ENCODE data around the gene AGA. TPM values are rescaled to one million over a fixed set of nuclear protein-coding genes. Genes with fewer than 3 reads are reported as not detected.

AGA gene
- total and polyA plus RNA-seq, 5 donors from 2014 or later = 19.6 to 51.5 (median 22.8) TPM

- H3K4me1 Mint-ChIP-seq = no peaks in the 10 kb centered on the region
Measured at GRCh38 chr4:177413656-177414055, 28.6 kb downstream of the AGA start.

GRCh38 chr4:177413076-177413475 lies 29.2 kb downstream of the AGA start:
- no peak for ATAC-seq (ENCODE audit: low read depth in 2 of 2)
- Mint-ChIP-seq H3K27ac (no peak overlapping the region), H3K27me3 (no peaks in the 10 kb centered on the region), H3K4me1 (no peaks in the 10 kb centered on the region), H3K36me3 (no peaks in the 10 kb centered on the region), H3K4me3 (no peak overlapping the region), H3K9me3 (peaks cover 0 to 4% (median 0%) of the 10 kb centered on the region in 7 donors)
- Histone ChIP-seq H3K36me3 (ENCODE audit: control insufficient read depth, insufficient read depth, low read length) (no peaks in the 10 kb centered on the region), H3K4me3 (ENCODE audit: low read depth, low read length) (no peak overlapping the region), H3K4me1 (ENCODE audit: control insufficient read depth, insufficient read depth, low read length, poor library complexity, severe bottlenecking) (no peaks in the 10 kb centered on the region), H3K27ac (ENCODE audit: insufficient read depth, low read length, poor library complexity, severe bottlenecking) (no peak overlapping the region), H3K9me3 (ENCODE audit: control insufficient read depth in 2 of 2, low read length in 2 of 2) (no peaks in the 10 kb centered on the region), H3K27me3 (ENCODE audit: control insufficient read depth, insufficient read depth, low read length) (no peaks in the 10 kb centered on the region)
- no peak for DNase-seq

More at GRCh38 chr4:177413656-177414055, 28.6 kb downstream of the AGA start:
- no peaks in the 10 kb centered on the region for H3K4me1 ChIP-seq (ENCODE audit: control insufficient read depth, insufficient read depth, low read length, poor library complexity, severe bottlenecking)
- DNase-seq (no peak), ATAC-seq (ENCODE audit: low read depth in 2 of 2) (no peak)
- Mint-ChIP-seq H3K4me3 (no peak overlapping the region), H3K27me3 (peaks cover 3% of the 10 kb centered on the region), H3K27ac (no peak overlapping the region), H3K9me3 (peaks cover 0 to 4% (median 0%) of the 10 kb centered on the region in 7 donors), H3K36me3 (no peaks in the 10 kb centered on the region)
- H3K27ac ChIP-seq (ENCODE audit: insufficient read depth, low read length, poor library complexity, severe bottlenecking) = no peak overlapping the region
- no peaks in the 10 kb centered on the region for H3K9me3 ChIP-seq (ENCODE audit: control insufficient read depth in 2 of 2, low read length in 2 of 2)
- no peaks in the 10 kb centered on the region for H3K27me3 ChIP-seq (ENCODE audit: control insufficient read depth, insufficient read depth, low read length)
- no peaks in the 10 kb centered on the region for H3K36me3 ChIP-seq (ENCODE audit: control insufficient read depth, insufficient read depth, low read length)
- no peak overlapping the region for H3K4me3 ChIP-seq (ENCODE audit: low read depth, low read length)

GRCh38 chr4:177411996-177412395 lies 30.2 kb downstream of the AGA start:
- Histone ChIP-seq H3K36me3 (ENCODE audit: control insufficient read depth, insufficient read depth, low read length) (no peaks in the 10 kb centered on the region), H3K9me3 (ENCODE audit: control insufficient read depth in 2 of 2, low read length in 2 of 2) (no peaks in the 10 kb centered on the region), H3K4me3 (ENCODE audit: low read depth, low read length) (no peak overlapping the region), H3K27me3 (ENCODE audit: control insufficient read depth, insufficient read depth, low read length) (no peaks in the 10 kb centered on the region), H3K4me1 (ENCODE audit: control insufficient read depth, insufficient read depth, low read length, poor library complexity, severe bottlenecking) (no peaks in the 10 kb centered on the region), H3K27ac (ENCODE audit: insufficient read depth, low read length, poor library complexity, severe bottlenecking) (no peak overlapping the region)
- Mint-ChIP-seq H3K4me1 (no peaks in the 10 kb centered on the region), H3K36me3 (no peaks in the 10 kb centered on the region), H3K4me3 (no peak overlapping the region), H3K9me3 (peaks cover 0 to 4% (median 0%) of the 10 kb centered on the region in 7 donors), H3K27me3 (no peaks in the 10 kb centered on the region), H3K27ac (no peak overlapping the region)
- DNase-seq = no peak
- no peak for ATAC-seq (ENCODE audit: low read depth in 2 of 2)

- H3K4me1 ChIP-seq (ENCODE audit: control insufficient read depth, insufficient read depth, low read length, poor library complexity, severe bottlenecking) = no peaks in the 10 kb centered on the region
- no peaks in the 10 kb centered on the region for H3K36me3 ChIP-seq (ENCODE audit: control insufficient read depth, insufficient read depth, low read length)
- Mint-ChIP-seq H3K4me1 (no peaks in the 10 kb centered on the region), H3K4me3 (no peak overlapping the region), H3K27me3 (peaks cover under 1% of the 10 kb centered on the region), H3K9me3 (peaks cover 0 to 1% (median 0%) of the 10 kb centered on the region in 7 donors), H3K27ac (no peak overlapping the region), H3K36me3 (no peaks in the 10 kb centered on the region)
- ATAC-seq (ENCODE audit: low read depth in 2 of 2) (no peak), DNase-seq (no peak)
- no peaks in the 10 kb centered on the region for H3K9me3 ChIP-seq (ENCODE audit: control insufficient read depth in 2 of 2, low read length in 2 of 2)
- H3K27ac ChIP-seq (ENCODE audit: insufficient read depth, low read length, poor library complexity, severe bottlenecking) = no peak overlapping the region
- no peaks in the 10 kb centered on the region for H3K27me3 ChIP-seq (ENCODE audit: control insufficient read depth, insufficient read depth, low read length)
- no peak overlapping the region for H3K4me3 ChIP-seq (ENCODE audit: low read depth, low read length)
Measured at GRCh38 chr4:177410566-177410965, 31.7 kb downstream of the AGA start.

- H3K4me3 Mint-ChIP-seq = no peak overlapping the region
- Histone ChIP-seq H3K36me3 (ENCODE audit: control insufficient read depth, insufficient read depth, low read length) (no peaks in the 10 kb centered on the region), H3K27ac (ENCODE audit: insufficient read depth, low read length, poor library complexity, severe bottlenecking) (no peak overlapping the region), H3K27me3 (ENCODE audit: control insufficient read depth, insufficient read depth, low read length) (peaks cover 2% of the 10 kb centered on the region), H3K9me3 (ENCODE audit: control insufficient read depth in 2 of 2, low read length in 2 of 2) (no peaks in the 10 kb centered on the region), H3K4me1 (ENCODE audit: control insufficient read depth, insufficient read depth, low read length, poor library complexity, severe bottlenecking) (no peaks in the 10 kb centered on the region), H3K4me3 (ENCODE audit: low read depth, low read length) (no peak overlapping the region)
- H3K4me1 Mint-ChIP-seq = no peaks in the 10 kb centered on the region
- peaks cover 14% of the 10 kb centered on the region for H3K27me3 Mint-ChIP-seq
- peaks cover 0 to 1% (median 0%) of the 10 kb centered on the region in 7 donors for H3K9me3 Mint-ChIP-seq
- no peak overlapping the region for H3K27ac Mint-ChIP-seq
- DNase-seq (no peak), ATAC-seq (ENCODE audit: low read depth in 2 of 2) (no peak)
- H3K36me3 Mint-ChIP-seq = no peaks in the 10 kb centered on the region
Measured at GRCh38 chr4:177408023-177408422, 34.2 kb downstream of the AGA start.

- Mint-ChIP-seq H3K27me3 (peaks cover 18% of the 10 kb centered on the region), H3K4me1 (peaks cover 8 to 19% (median 9%) of the 10 kb centered on the region in 4 donors), H3K36me3 (no peaks in the 10 kb centered on the region), H3K4me3 (no peak overlapping the region), H3K9me3 (peaks cover 0 to 1% (median 0%) of the 10 kb centered on the region in 7 donors), H3K27ac (no peak overlapping the region)
- H3K27me3 ChIP-seq (ENCODE audit: control insufficient read depth, insufficient read depth, low read length) = peaks cover 2% of the 10 kb centered on the region
- H3K36me3 ChIP-seq (ENCODE audit: control insufficient read depth, insufficient read depth, low read length) = no peaks in the 10 kb centered on the region
- no peak overlapping the region for H3K27ac ChIP-seq (ENCODE audit: insufficient read depth, low read length, poor library complexity, severe bottlenecking)
- no peaks in the 10 kb centered on the region for H3K9me3 ChIP-seq (ENCODE audit: control insufficient read depth in 2 of 2, low read length in 2 of 2)
- ATAC-seq (ENCODE audit: low read depth in 2 of 2) (no peak), DNase-seq (no peak)
- H3K4me3 ChIP-seq (ENCODE audit: low read depth, low read length) = no peak overlapping the region
- H3K4me1 ChIP-seq (ENCODE audit: control insufficient read depth, insufficient read depth, low read length, poor library complexity, severe bottlenecking) = peaks cover 9% of the 10 kb centered on the region
Measured at GRCh38 chr4:177405508-177405907, 36.7 kb downstream of the AGA start.

GRCh38 chr4:177404986-177405385 lies 37.3 kb downstream of the AGA start:
- H3K4me3 Mint-ChIP-seq = no peak overlapping the region
- peaks cover 18% of the 10 kb centered on the region for H3K27me3 Mint-ChIP-seq
- DNase-seq = no peak
- H3K4me3 ChIP-seq (ENCODE audit: low read depth, low read length) = no peak overlapping the region
- peaks cover 0 to 1% (median 0%) of the 10 kb centered on the region in 7 donors for H3K9me3 Mint-ChIP-seq
- H3K36me3 ChIP-seq (ENCODE audit: control insufficient read depth, insufficient read depth, low read length) = no peaks in the 10 kb centered on the region
- H3K36me3 Mint-ChIP-seq = no peaks in the 10 kb centered on the region
- peaks cover 9% of the 10 kb centered on the region for H3K4me1 ChIP-seq (ENCODE audit: control insufficient read depth, insufficient read depth, low read length, poor library complexity, severe bottlenecking)
- H3K27ac Mint-ChIP-seq = no peak overlapping the region
- ATAC-seq (ENCODE audit: low read depth in 2 of 2) = no peak
- no peak overlapping the region for H3K27ac ChIP-seq (ENCODE audit: insufficient read depth, low read length, poor library complexity, severe bottlenecking)
- H3K4me1 Mint-ChIP-seq = peaks cover 8 to 22% (median 10%) of the 10 kb centered on the region in 4 donors
- peaks cover 2% of the 10 kb centered on the region for H3K27me3 ChIP-seq (ENCODE audit: control insufficient read depth, insufficient read depth, low read length)
- H3K9me3 ChIP-seq (ENCODE audit: control insufficient read depth in 2 of 2, low read length in 2 of 2) = no peaks in the 10 kb centered on the region

GRCh38 chr4:177404342-177404741 lies 37.9 kb downstream of the AGA start:
- DNase-seq = no peak
- Mint-ChIP-seq H3K27me3 (peaks cover 18% of the 10 kb centered on the region), H3K27ac (no peak overlapping the region), H3K36me3 (no peaks in the 10 kb centered on the region), H3K4me1 (peaks cover 8 to 22% (median 11%) of the 10 kb centered on the region in 4 donors), H3K4me3 (no peak overlapping the region), H3K9me3 (no peaks in the 10 kb centered on the region)
- no peak overlapping the region for H3K4me3 ChIP-seq (ENCODE audit: low read depth, low read length)
- ATAC-seq (ENCODE audit: low read depth in 2 of 2) = no peak
- peaks cover 9% of the 10 kb centered on the region for H3K4me1 ChIP-seq (ENCODE audit: control insufficient read depth, insufficient read depth, low read length, poor library complexity, severe bottlenecking)
- H3K9me3 ChIP-seq (ENCODE audit: control insufficient read depth in 2 of 2, low read length in 2 of 2) = no peaks in the 10 kb centered on the region
- no peak overlapping the region for H3K27ac ChIP-seq (ENCODE audit: insufficient read depth, low read length, poor library complexity, severe bottlenecking)
- H3K36me3 ChIP-seq (ENCODE audit: control insufficient read depth, insufficient read depth, low read length) = no peaks in the 10 kb centered on the region
- peaks cover 2% of the 10 kb centered on the region for H3K27me3 ChIP-seq (ENCODE audit: control insufficient read depth, insufficient read depth, low read length)

Measured in CD4-positive, CD25-positive, alpha-beta regulatory T cell (primary cell).